Measurements from ENCODE around the gene SGMS1.

The SGMS1 gene

GRCh38 chr10:50416881-50417280 is 206.9 kb downstream of the SGMS1 start:
- no peak for DNase-seq

GRCh38 chr10:50416181-50416824 is 207.5 kb downstream of the SGMS1 start:
- DNase-seq: no peak

- no peak for DNase-seq
Measured at GRCh38 chr10:50415292-50415691, 208.5 kb downstream of the SGMS1 start.

- no peak for DNase-seq
Measured at GRCh38 chr10:50410066-50410811, 213.5 kb downstream of the SGMS1 start.

- DNase-seq: no peak
Measured at GRCh38 chr10:50407076-50407801, 216.5 kb downstream of the SGMS1 start.

- DNase-seq: no peak
Measured at GRCh38 chr10:50406457-50407070, 217.2 kb downstream of the SGMS1 start.

GRCh38 chr10:50405723-50406122 is 218.0 kb downstream of the SGMS1 start:
- DNase-seq: no peak

- no peak for DNase-seq
Measured at GRCh38 chr10:50404021-50404773, 219.6 kb downstream of the SGMS1 start.

GRCh38 chr10:50403074-50403473 is 220.7 kb downstream of the SGMS1 start:
- no peak for DNase-seq

GRCh38 chr10:50402466-50402865 is 221.3 kb downstream of the SGMS1 start:
- DNase-seq: no peak

GRCh38 chr10:50400694-50401093 is 223.1 kb downstream of the SGMS1 start:
- DNase-seq: peak; percentile 14

- no peak for DNase-seq
Measured at GRCh38 chr10:50398823-50399222, 224.9 kb downstream of the SGMS1 start.

GRCh38 chr10:50398381-50398780 is 225.4 kb downstream of the SGMS1 start:
- no peak for DNase-seq

GRCh38 chr10:50397312-50398140 is 226.2 kb downstream of the SGMS1 start:
- no peak for DNase-seq

GRCh38 chr10:50396491-50397311 is 227.1 kb downstream of the SGMS1 start:
- no peak for DNase-seq

- DNase-seq: no peak
Measured at GRCh38 chr10:50395851-50396250, 227.9 kb downstream of the SGMS1 start.

- DNase-seq: no peak
Measured at GRCh38 chr10:50395271-50395670, 228.5 kb downstream of the SGMS1 start.

- no peak for DNase-seq
Measured at GRCh38 chr10:50394832-50395231, 228.9 kb downstream of the SGMS1 start.

GRCh38 chr10:50393784-50394467 is 229.8 kb downstream of the SGMS1 start:
- DNase-seq: no peak
